Thoracic aorta (tissue), 2 donors: ENCODE measurements around the gene FAM13A. TPM values are rescaled to one million over a fixed set of nuclear protein-coding genes. Genes with fewer than 3 reads are reported as not detected.

ENCODE experiments used
- ATAC-seq: fragments of 150-250 bp; one replicate; pipeline ENCODE4 v1.8.0; 2017; ENCODE audit warnings: low read depth; ENCODE audit not compliant: insufficient number of reproducible peaks, low FRiP score
- DNase-seq: peaks from one replicate; pipeline ENCODE4 v3.0.0-alpha.2; 2020; ENCODE audit warnings: low spot score
- H3K27ac ChIP-seq, 2 donors: fragments of 200-600 bp; sonication (generic); 1 replicate in 1 of 2; 2 replicates in 1 of 2; pipeline ENCODE4 v1.5.1; 2016; ENCODE audit warnings: mild to moderate bottlenecking in 2 of 2, moderate library complexity in 2 of 2
- H3K27me3 ChIP-seq: fragments of 200-600 bp; sonication (generic); replicated peaks from 2 replicates; pipeline ENCODE4 v1.6.0; 2016; ENCODE audit warnings: mild to moderate bottlenecking; ENCODE audit not compliant: insufficient read depth
- H3K36me3 ChIP-seq: fragments of 200-600 bp; sonication (generic); one replicate; pipeline ENCODE4 v1.5.1; 2016
- H3K4me1 ChIP-seq, 2 donors: fragments of 200-600 bp; sonication (generic); 1 replicate in 1 of 2; 2 replicates in 1 of 2; pipeline versions ENCODE4 v1.5.1 to v1.6.0; 2016; ENCODE audit warnings: low read depth in 2 of 2, mild to moderate bottlenecking in 1 of 2; ENCODE audit not compliant: control insufficient read depth in 1 of 2
- H3K4me3 ChIP-seq: fragments of 200-600 bp; sonication (generic); 2 replicates; pipeline ENCODE4 v1.5.1; 2016; ENCODE audit warnings: mild to moderate bottlenecking
- H3K9me3 ChIP-seq: fragments of 200-600 bp; sonication (generic); 2 replicates; pipeline ENCODE4 v1.5.1; 2016
- CTCF ChIP-seq: fragments of 200-600 bp; sonication (generic); IDR thresholded peaks from one replicate; pipeline ENCODE4 v1.5.1; 2019; ENCODE audit warnings: antibody characterized with exemption
- total RNA-seq, 2 donors: library from RNA; depleted of rRNA; stranded (reverse); fragments of >200 nt; gene quantifications; one replicate each; pipeline versions ENCODE4 v1.1.0 to v1.2.3, GENCODE V29; 2016

FAM13A gene
- total RNA-seq, 2 donors from 2014 or later, result 27.3 to 32.5 TPM

DNA sequence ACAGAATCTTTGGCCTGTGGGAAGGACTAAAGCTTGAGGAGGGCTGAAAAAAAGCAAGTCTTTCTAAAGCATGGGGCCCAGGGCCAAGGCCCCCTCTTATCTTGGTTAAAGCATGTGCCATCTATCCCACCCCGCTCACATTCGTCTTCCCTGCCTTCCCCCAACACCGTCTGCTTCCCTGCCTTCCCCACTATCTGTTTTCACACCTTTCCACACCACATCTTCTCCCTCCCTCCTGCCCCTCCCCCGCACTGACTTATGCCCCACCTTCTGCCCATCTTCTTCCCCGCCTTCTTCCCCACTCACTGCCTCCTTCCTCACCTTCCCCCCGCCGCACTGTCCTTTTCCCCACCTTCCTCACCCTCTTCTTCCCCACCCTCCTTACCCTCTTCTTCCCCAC, 358.5 kb downstream of the FAM13A start:
- peak overlapping the region in 1 of 2 donors; percentile 54 for H3K27ac ChIP-seq
- H3K36me3 ChIP-seq, result no peaks in the 10 kb centered on the region

GRCh38 chr4:88697588-88698329, 359.2 kb downstream of the FAM13A start, which contains the start of gene NAP1L5:
TSS of gene NAP1L5 (minus strand) at chr4:88697829. CDS start at chr4:88697754, 75 bp downstream.
- ATAC-seq (peak; percentile 56), DNase-seq (no peak)
- no peaks in the 10 kb centered on the region for H3K36me3 ChIP-seq
- H3K27me3 ChIP-seq, result no peaks in the 10 kb centered on the region
- H3K9me3 ChIP-seq, result no peaks in the 10 kb centered on the region
- TF ChIP-seq CTCF, result no peak
- H3K4me3 ChIP-seq, result peak within 1 kb of the TSS; percentile 72
- no peaks in the 10 kb centered on the region for H3K4me1 ChIP-seq
- peak within 1 kb of the TSS; percentile 54 to 67 for H3K27ac ChIP-seq

More for the DNA sequence above, 358.5 kb downstream of the FAM13A start:
- H3K4me1 ChIP-seq, result no peaks in the 10 kb centered on the region
- H3K4me3 ChIP-seq, result no peak overlapping the region
- H3K9me3 ChIP-seq, result no peaks in the 10 kb centered on the region
- ATAC-seq, result no peak
- no peaks in the 10 kb centered on the region for H3K27me3 ChIP-seq
- TF ChIP-seq CTCF, result no peak
- DNase-seq, result no peak

DNA sequence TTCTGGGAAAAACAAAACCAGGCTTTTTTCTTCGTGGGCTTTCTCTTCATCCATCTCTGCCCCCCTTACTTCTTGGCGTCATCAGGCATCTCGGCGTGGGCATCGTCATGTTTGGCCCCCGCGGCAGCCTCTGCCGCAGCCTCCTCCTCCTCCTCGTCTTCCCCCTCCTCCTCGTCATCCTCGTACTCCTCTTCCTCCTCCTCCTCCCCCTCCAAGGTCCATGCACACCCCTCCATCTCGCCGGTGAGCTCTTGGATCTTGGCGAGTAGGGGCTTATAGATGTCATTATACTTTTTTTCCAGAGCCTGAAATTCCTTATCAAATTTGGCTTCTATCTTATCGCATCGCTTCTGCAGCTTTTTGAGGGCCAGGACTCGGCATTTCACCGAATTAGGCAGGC, 359.8 kb downstream of the FAM13A start:
- no peak for DNase-seq
- H3K27ac ChIP-seq, result peak overlapping the region; percentile 54 to 67
- ATAC-seq, result peak; percentile 24
- H3K36me3 ChIP-seq, result no peaks in the 10 kb centered on the region
- H3K27me3 ChIP-seq, result no peaks in the 10 kb centered on the region
- no peaks in the 10 kb centered on the region for H3K9me3 ChIP-seq
- H3K4me3 ChIP-seq, result peak overlapping the region; percentile 72
- no peak for TF ChIP-seq CTCF
- no peaks in the 10 kb centered on the region for H3K4me1 ChIP-seq

- ATAC-seq (no peak), DNase-seq (no peak)
- no peak for TF ChIP-seq CTCF
- Histone ChIP-seq H3K27me3 (no peaks in the 10 kb centered on the region), H3K36me3 (no peaks in the 10 kb centered on the region), H3K9me3 (no peaks in the 10 kb centered on the region), H3K4me3 (peak overlapping the region; percentile 72), H3K27ac (peak overlapping the region; percentile 54 to 67), H3K4me1 (no peaks in the 10 kb centered on the region)
Observed at GRCh38 chr4:88696630-88697029, 360.4 kb downstream of the FAM13A start.

GRCh38 chr4:88693792-88694191, 363.2 kb downstream of the FAM13A start:
- no peaks in the 10 kb centered on the region for H3K36me3 ChIP-seq
- H3K27me3 ChIP-seq, result no peaks in the 10 kb centered on the region
- no peak for TF ChIP-seq CTCF
- no peak overlapping the region for H3K27ac ChIP-seq
- H3K4me3 ChIP-seq, result no peak overlapping the region
- H3K4me1 ChIP-seq, result no peaks in the 10 kb centered on the region
- H3K9me3 ChIP-seq, result no peaks in the 10 kb centered on the region
- ATAC-seq (no peak), DNase-seq (no peak)
